GM18951 (cell line): ENCODE results near the gene BMAL1.
"Not testable (repeated sequence)": the region's sequence is repeated elsewhere in the genome, so short reads cannot be mapped to it uniquely, and the experiment has no call there.

Experiments
- POLR2A ChIP-seq: IDR thresholded peaks from 4 replicates; pipeline ENCODE4 v1.6.1; 2011; ENCODE audit warnings: mild to moderate bottlenecking; ENCODE audit not compliant: insufficient read length, insufficient read depth; ENCODE audit errors: extremely low read depth
- in situ Hi-C: fragments of 300-500 bp; cut with MboI; formaldehyde crosslinking; loops from one replicate; pipeline ENCODE4 v1.12.0; 2022; ENCODE audit warnings: low sequenced_read_pairs, mixed read lengths, inconsistent platforms; ENCODE audit not compliant: unreplicated experiment

The BMAL1 gene

GRCh38 chr11:13380731-13381130 lies 103.1 kb downstream of the BMAL1 start:
- TF ChIP-seq POLR2A = no peak

GRCh38 chr11:13382751-13383150 lies 105.2 kb downstream of the BMAL1 start:
- no peak for TF ChIP-seq POLR2A
- in situ Hi-C loops = no loop called here

More at GRCh38 chr11:13380731-13381130, 103.1 kb downstream of the BMAL1 start:
- in situ Hi-C loops = no loop called here

- in situ Hi-C loops = no loop called here
- TF ChIP-seq POLR2A = no peak
Observed at GRCh38 chr11:13384908-13385640, 107.5 kb downstream of the BMAL1 start.

- TF ChIP-seq POLR2A = no peak
- in situ Hi-C loops = no loop called here
Observed at GRCh38 chr11:13386567-13386966, 109.0 kb downstream of the BMAL1 start.

- in situ Hi-C loops = no loop called here
- no peak for TF ChIP-seq POLR2A
Observed at GRCh38 chr11:13388741-13389140, 111.2 kb downstream of the BMAL1 start.

- no peak for TF ChIP-seq POLR2A
- in situ Hi-C loops = no loop called here
Observed at GRCh38 chr11:13391217-13391616, 113.6 kb downstream of the BMAL1 start.

GRCh38 chr11:13398335-13398734 lies 120.7 kb downstream of the BMAL1 start:
- in situ Hi-C loops = not testable (repeated sequence)

- no peak for TF ChIP-seq POLR2A
- in situ Hi-C loops = no loop called here
Observed at GRCh38 chr11:13405220-13405619, 127.6 kb downstream of the BMAL1 start.

- TF ChIP-seq POLR2A = no peak
- in situ Hi-C loops = no loop called here
Observed at GRCh38 chr11:13415201-13415600, 137.6 kb downstream of the BMAL1 start.

- in situ Hi-C loops = no loop called here
Observed at GRCh38 chr11:13421561-13421960, 144.0 kb downstream of the BMAL1 start.

GRCh38 chr11:13423372-13423771 lies 145.8 kb downstream of the BMAL1 start:
- no peak for TF ChIP-seq POLR2A

More at GRCh38 chr11:13421561-13421960, 144.0 kb downstream of the BMAL1 start:
- TF ChIP-seq POLR2A = no peak

GRCh38 chr11:13427440-13427839 lies 149.8 kb downstream of the BMAL1 start:
- in situ Hi-C loops = no loop called here
- TF ChIP-seq POLR2A = no peak

More at GRCh38 chr11:13423372-13423771, 145.8 kb downstream of the BMAL1 start:
- in situ Hi-C loops = no loop called here

GRCh38 chr11:13429288-13429687 lies 151.7 kb downstream of the BMAL1 start:
- TF ChIP-seq POLR2A = no peak
- in situ Hi-C loops = no loop called here

GRCh38 chr11:13429836-13430235 lies 152.2 kb downstream of the BMAL1 start:
- in situ Hi-C loops = no loop called here
- no peak for TF ChIP-seq POLR2A
